GM23338 (cell line): ENCODE measurements around the gene AADAC. TPM values are rescaled to one million over a fixed set of nuclear protein-coding genes. Genes with fewer than 3 reads are reported as not detected.

Source experiments
- ATAC-seq: fragments of 200-7000 bp; cut with Tn5 transposase; 3 replicates; pipeline ENCODE4 v1.9.1; 2020
- DNase-seq: peaks from one replicate; pipeline ENCODE4 v3.0.0-alpha.2; 2015; ENCODE audit warnings: low spot score
- H2AFZ ChIP-seq: fragments of 200-600 bp; sonication (generic); 2 replicates; pipeline ENCODE4 v1.8.0; 2016; ENCODE audit warnings: antibody characterized with exemption, mild to moderate bottlenecking, moderate library complexity
- H3F3A ChIP-seq: fragments of 200-600 bp; sonication (generic); replicated peaks from 2 replicates; pipeline ENCODE4 v1.8.0; 2017; ENCODE audit warnings: antibody characterized with exemption, mixed run types, low read depth
- H3K27ac ChIP-seq: fragments of 200-600 bp; sonication (generic); 2 replicates; pipeline ENCODE4 v1.6.1; 2016; ENCODE audit warnings: low read depth
- H3K27me3 ChIP-seq: fragments of 200-600 bp; sonication (generic); 2 replicates; pipeline ENCODE4 v1.8.0; 2016; ENCODE audit warnings: mild to moderate bottlenecking, mixed run types, moderate library complexity; ENCODE audit not compliant: insufficient read depth
- H3K36me3 ChIP-seq: fragments of 200-600 bp; sonication (generic); 2 replicates; pipeline ENCODE4 v1.8.0; 2016; ENCODE audit warnings: mild to moderate bottlenecking; ENCODE audit not compliant: insufficient read depth
- H3K4me1 ChIP-seq: fragments of 200-600 bp; sonication (generic); 2 replicates; pipeline ENCODE4 v1.8.0; 2016; ENCODE audit warnings: mild to moderate bottlenecking, moderate library complexity; ENCODE audit not compliant: insufficient read depth
- H3K4me2 ChIP-seq: fragments of 200-600 bp; sonication (generic); 2 replicates; pipeline ENCODE4 v1.7.1; 2017; ENCODE audit warnings: mixed run types
- H3K4me3 ChIP-seq: fragments of 200-600 bp; sonication (generic); 2 replicates; pipeline ENCODE4 v1.6.1; 2016; ENCODE audit warnings: mixed run types
- H3K79me2 ChIP-seq: fragments of 200-600 bp; sonication (generic); replicated peaks from 2 replicates; pipeline ENCODE4 v1.8.0; 2017; ENCODE audit warnings: mild to moderate bottlenecking; ENCODE audit not compliant: insufficient read depth
- H3K9me2 ChIP-seq: fragments of 200-600 bp; sonication (generic); 2 replicates; pipeline ENCODE4 v1.8.0; 2017; ENCODE audit not compliant: insufficient read depth
- H4K20me1 ChIP-seq: fragments of 200-600 bp; sonication (generic); replicated peaks from 2 replicates; pipeline ENCODE4 v1.8.0; 2017; ENCODE audit warnings: mild to moderate bottlenecking; ENCODE audit not compliant: insufficient read depth
- H3K27ac Mint-ChIP-seq: 2 replicates; pipeline ENCODE4 v1.8.0; 2020; ENCODE audit warnings: inconsistent platforms, mild to moderate bottlenecking, moderate library complexity, mixed read lengths
- H3K27me3 Mint-ChIP-seq: 3 replicates; pipeline ENCODE4 v1.8.0; 2022; ENCODE audit warnings: low read depth, mild to moderate bottlenecking, moderate library complexity, mixed read lengths, inconsistent platforms; ENCODE audit not compliant: insufficient read depth, poor library complexity
- H3K36me3 Mint-ChIP-seq: 3 replicates; pipeline ENCODE4 v1.8.0; 2021; ENCODE audit warnings: low read depth, mild to moderate bottlenecking, inconsistent platforms, moderate library complexity, mixed read lengths
- H3K4me1 Mint-ChIP-seq: 3 replicates; pipeline ENCODE4 v1.8.0; 2020; ENCODE audit warnings: mild to moderate bottlenecking, inconsistent platforms, mixed read lengths
- H3K4me3 Mint-ChIP-seq: 3 replicates; pipeline ENCODE4 v1.8.0; 2021; ENCODE audit warnings: moderate library complexity, mild to moderate bottlenecking, inconsistent platforms, mixed read lengths
- H3K9me3 Mint-ChIP-seq: 3 replicates; pipeline ENCODE4 v1.8.0; 2020; ENCODE audit warnings: moderate library complexity, mild to moderate bottlenecking, inconsistent platforms, mixed read lengths
- CREB1 ChIP-seq: fragments of 250-450 bp; sonication (Bioruptor Pico); IDR thresholded peaks from 2 replicates; pipeline ENCODE4 v1.5.0; 2020; ENCODE audit warnings: low read depth, mild to moderate bottlenecking, moderate library complexity
- EZH2 ChIP-seq: fragments of 200-600 bp; sonication (generic); IDR thresholded peaks from one replicate; pipeline ENCODE4 v1.8.0; 2017; ENCODE audit warnings: antibody characterized with exemption, mild to moderate bottlenecking, low read depth; ENCODE audit not compliant: unreplicated experiment
- EZH2phosphoT487 ChIP-seq: fragments of 200-600 bp; sonication (generic); IDR thresholded peaks from one replicate; pipeline ENCODE4 v1.8.1; 2018; ENCODE audit warnings: antibody characterized with exemption; ENCODE audit not compliant: unreplicated experiment
- JUNB ChIP-seq: IDR thresholded peaks from one replicate; pipeline ENCODE4 v1.6.1; 2016; ENCODE audit warnings: antibody characterized with exemption; ENCODE audit not compliant: unreplicated experiment
- NANOG ChIP-seq: IDR thresholded peaks from 2 replicates; pipeline ENCODE4 v1.6.1; 2016; ENCODE audit warnings: antibody characterized with exemption, borderline replicate concordance
- POLR2AphosphoS5 ChIP-seq: IDR thresholded peaks from 2 replicates; pipeline ENCODE4 v1.6.1; 2016; ENCODE audit warnings: antibody characterized with exemption, low read depth
- REST ChIP-seq: IDR thresholded peaks from one replicate; pipeline ENCODE4 v1.6.1; 2018; ENCODE audit warnings: antibody characterized with exemption; ENCODE audit not compliant: unreplicated experiment
- STAT1 ChIP-seq: IDR thresholded peaks from one replicate; pipeline ENCODE4 v1.6.1; 2016; ENCODE audit warnings: antibody characterized with exemption; ENCODE audit not compliant: unreplicated experiment
- ZNF114 ChIP-seq: fragments of 250-450 bp; sonication (Bioruptor Pico); IDR thresholded peaks from 2 replicates; pipeline ENCODE4 v1.5.0; 2020; ENCODE audit warnings: mild to moderate bottlenecking, moderate library complexity
- ZNF331 ChIP-seq: fragments of 250-450 bp; sonication (Bioruptor Pico); IDR thresholded peaks from 2 replicates; pipeline ENCODE4 v1.5.0; 2020; ENCODE audit warnings: low read depth, mild to moderate bottlenecking, moderate library complexity
- polyA plus RNA-seq: library from polyadenylated mRNA; unstranded; fragments of >200 nt; fragmentation: Nextera tagmentation; extraction: Ambion mirVana; gene quantifications from 2 replicates; pipeline ENCODE4 v1.2.1, GENCODE V29; 2016
- total RNA-seq: library from RNA; depleted of rRNA; stranded (reverse); fragments of >200 nt; shearing (Covaris generic); gene quantifications from 2 replicates; pipeline ENCODE4 v1.2.3, GENCODE V29; 2014
- TF ChIP-seq, protein P1 (sequence below): fragments of 250-450 bp; sonication (Bioruptor Pico); IDR thresholded peaks from 2 replicates; pipeline ENCODE4 v1.5.0; 2020; ENCODE audit warnings: mild to moderate bottlenecking, moderate library complexity
- TF ChIP-seq, protein P2 (sequence below): IDR thresholded peaks from 2 replicates; pipeline ENCODE4 v1.6.1; 2016; ENCODE audit warnings: antibody characterized with exemption
- TF ChIP-seq, protein P3 (sequence below), 2 experiments: fragments of 200-600 bp in 1 of 2; sonication (generic) in 1 of 2; conservative IDR thresholded peaks; 2 replicates each; pipeline versions ENCODE4 v1.5.1 to v1.6.1; 2016 to 2017; ENCODE audit warnings: antibody characterized with exemption in 2 of 2, low read depth in 2 of 2, mild to moderate bottlenecking in 2 of 2, moderate library complexity in 1 of 2

Gene AADAC
- total and polyA plus RNA-seq, 2 experiments from 2014 or later = not detected

GRCh38 chr3:151765685-151766084, 48.2 kb upstream of the AADAC start (continued):
- TF ChIP-seq ZNF114 (CRISPR knock-in tag) = no peak

GRCh38 chr3:151766454-151766853, 47.5 kb upstream of the AADAC start:
- H3K4me1 Mint-ChIP-seq = peaks cover 7% of the 10 kb centered on the region; the same call in 1 of the 3 replicates
- H3K4me1 ChIP-seq = no peaks in the 10 kb centered on the region
- no peaks in the 10 kb centered on the region for H3K36me3 ChIP-seq
- no peak overlapping the region for H3K4me3 Mint-ChIP-seq
- no peaks in the 10 kb centered on the region for H3F3A ChIP-seq
- TF ChIP-seq STAT1 (no peak), EZH2phosphoT487 (no peak), ZNF331 (CRISPR knock-in tag) (no peak), JUNB (no peak), REST (no peak), ZNF114 (CRISPR knock-in tag) (no peak), POLR2AphosphoS5 (no peak), NANOG (no peak), CREB1 (no peak), EZH2 (no peak)
- TF ChIP-seq, protein P1, sequence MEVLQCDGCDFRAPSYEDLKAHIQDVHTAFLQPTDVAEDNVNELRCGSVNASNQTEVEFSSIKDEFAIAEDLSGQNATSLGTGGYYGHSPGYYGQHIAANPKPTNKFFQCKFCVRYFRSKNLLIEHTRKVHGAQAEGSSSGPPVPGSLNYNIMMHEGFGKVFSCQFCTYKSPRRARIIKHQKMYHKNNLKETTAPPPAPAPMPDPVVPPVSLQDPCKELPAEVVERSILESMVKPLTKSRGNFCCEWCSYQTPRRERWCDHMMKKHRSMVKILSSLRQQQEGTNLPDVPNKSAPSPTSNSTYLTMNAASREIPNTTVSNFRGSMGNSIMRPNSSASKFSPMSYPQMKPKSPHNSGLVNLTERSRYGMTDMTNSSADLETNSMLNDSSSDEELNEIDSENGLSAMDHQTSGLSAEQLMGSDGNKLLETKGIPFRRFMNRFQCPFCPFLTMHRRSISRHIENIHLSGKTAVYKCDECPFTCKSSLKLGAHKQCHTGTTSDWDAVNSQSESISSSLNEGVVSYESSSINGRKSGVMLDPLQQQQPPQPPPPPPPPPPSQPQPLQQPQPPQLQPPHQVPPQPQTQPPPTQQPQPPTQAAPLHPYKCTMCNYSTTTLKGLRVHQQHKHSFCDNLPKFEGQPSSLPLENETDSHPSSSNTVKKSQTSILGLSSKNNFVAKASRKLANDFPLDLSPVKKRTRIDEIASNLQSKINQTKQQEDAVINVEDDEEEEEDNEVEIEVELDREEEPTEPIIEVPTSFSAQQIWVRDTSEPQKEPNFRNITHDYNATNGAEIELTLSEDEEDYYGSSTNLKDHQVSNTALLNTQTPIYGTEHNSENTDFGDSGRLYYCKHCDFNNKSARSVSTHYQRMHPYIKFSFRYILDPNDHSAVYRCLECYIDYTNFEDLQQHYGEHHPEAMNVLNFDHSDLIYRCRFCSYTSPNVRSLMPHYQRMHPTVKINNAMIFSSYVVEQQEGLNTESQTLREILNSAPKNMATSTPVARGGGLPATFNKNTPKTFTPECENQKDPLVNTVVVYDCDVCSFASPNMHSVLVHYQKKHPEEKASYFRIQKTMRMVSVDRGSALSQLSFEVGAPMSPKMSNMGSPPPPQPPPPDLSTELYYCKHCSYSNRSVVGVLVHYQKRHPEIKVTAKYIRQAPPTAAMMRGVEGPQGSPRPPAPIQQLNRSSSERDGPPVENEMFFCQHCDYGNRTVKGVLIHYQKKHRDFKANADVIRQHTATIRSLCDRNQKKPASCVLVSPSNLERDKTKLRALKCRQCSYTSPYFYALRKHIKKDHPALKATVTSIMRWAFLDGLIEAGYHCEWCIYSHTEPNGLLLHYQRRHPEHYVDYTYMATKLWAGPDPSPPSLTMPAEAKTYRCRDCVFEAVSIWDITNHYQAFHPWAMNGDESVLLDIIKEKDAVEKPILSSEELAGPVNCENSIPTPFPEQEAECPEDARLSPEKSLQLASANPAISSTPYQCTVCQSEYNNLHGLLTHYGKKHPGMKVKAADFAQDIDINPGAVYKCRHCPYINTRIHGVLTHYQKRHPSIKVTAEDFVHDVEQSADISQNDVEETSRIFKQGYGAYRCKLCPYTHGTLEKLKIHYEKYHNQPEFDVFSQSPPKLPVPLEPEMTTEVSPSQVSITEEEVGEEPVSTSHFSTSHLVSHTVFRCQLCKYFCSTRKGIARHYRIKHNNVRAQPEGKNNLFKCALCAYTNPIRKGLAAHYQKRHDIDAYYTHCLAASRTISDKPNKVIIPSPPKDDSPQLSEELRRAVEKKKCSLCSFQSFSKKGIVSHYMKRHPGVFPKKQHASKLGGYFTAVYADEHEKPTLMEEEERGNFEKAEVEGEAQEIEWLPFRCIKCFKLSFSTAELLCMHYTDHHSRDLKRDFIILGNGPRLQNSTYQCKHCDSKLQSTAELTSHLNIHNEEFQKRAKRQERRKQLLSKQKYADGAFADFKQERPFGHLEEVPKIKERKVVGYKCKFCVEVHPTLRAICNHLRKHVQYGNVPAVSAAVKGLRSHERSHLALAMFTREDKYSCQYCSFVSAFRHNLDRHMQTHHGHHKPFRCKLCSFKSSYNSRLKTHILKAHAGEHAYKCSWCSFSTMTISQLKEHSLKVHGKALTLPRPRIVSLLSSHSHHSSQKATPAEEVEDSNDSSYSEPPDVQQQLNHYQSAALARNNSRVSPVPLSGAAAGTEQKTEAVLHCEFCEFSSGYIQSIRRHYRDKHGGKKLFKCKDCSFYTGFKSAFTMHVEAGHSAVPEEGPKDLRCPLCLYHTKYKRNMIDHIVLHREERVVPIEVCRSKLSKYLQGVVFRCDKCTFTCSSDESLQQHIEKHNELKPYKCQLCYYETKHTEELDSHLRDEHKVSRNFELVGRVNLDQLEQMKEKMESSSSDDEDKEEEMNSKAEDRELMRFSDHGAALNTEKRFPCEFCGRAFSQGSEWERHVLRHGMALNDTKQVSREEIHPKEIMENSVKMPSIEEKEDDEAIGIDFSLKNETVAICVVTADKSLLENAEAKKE (CRISPR knock-in tag) = no peak
- TF ChIP-seq, protein P2, sequence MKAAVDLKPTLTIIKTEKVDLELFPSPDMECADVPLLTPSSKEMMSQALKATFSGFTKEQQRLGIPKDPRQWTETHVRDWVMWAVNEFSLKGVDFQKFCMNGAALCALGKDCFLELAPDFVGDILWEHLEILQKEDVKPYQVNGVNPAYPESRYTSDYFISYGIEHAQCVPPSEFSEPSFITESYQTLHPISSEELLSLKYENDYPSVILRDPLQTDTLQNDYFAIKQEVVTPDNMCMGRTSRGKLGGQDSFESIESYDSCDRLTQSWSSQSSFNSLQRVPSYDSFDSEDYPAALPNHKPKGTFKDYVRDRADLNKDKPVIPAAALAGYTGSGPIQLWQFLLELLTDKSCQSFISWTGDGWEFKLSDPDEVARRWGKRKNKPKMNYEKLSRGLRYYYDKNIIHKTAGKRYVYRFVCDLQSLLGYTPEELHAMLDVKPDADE = no peak
- TF ChIP-seq, protein P3, sequence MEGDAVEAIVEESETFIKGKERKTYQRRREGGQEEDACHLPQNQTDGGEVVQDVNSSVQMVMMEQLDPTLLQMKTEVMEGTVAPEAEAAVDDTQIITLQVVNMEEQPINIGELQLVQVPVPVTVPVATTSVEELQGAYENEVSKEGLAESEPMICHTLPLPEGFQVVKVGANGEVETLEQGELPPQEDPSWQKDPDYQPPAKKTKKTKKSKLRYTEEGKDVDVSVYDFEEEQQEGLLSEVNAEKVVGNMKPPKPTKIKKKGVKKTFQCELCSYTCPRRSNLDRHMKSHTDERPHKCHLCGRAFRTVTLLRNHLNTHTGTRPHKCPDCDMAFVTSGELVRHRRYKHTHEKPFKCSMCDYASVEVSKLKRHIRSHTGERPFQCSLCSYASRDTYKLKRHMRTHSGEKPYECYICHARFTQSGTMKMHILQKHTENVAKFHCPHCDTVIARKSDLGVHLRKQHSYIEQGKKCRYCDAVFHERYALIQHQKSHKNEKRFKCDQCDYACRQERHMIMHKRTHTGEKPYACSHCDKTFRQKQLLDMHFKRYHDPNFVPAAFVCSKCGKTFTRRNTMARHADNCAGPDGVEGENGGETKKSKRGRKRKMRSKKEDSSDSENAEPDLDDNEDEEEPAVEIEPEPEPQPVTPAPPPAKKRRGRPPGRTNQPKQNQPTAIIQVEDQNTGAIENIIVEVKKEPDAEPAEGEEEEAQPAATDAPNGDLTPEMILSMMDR (conservative IDR thresholded peaks at IDR 0.05; ENCODE audit: low read depth in 2 of 2) = no peak
- no peak overlapping the region for H3K27ac Mint-ChIP-seq
- H3K9me3 Mint-ChIP-seq = no peaks in the 10 kb centered on the region
- H3K9me2 ChIP-seq = no peaks in the 10 kb centered on the region
- H4K20me1 ChIP-seq = no peaks in the 10 kb centered on the region
- H3K27me3 Mint-ChIP-seq = no peaks in the 10 kb centered on the region
- H3K79me2 ChIP-seq = no peaks in the 10 kb centered on the region
- no peaks in the 10 kb centered on the region for H3K36me3 Mint-ChIP-seq
- H3K4me2 ChIP-seq = no peak overlapping the region
- no peak overlapping the region for H2AFZ ChIP-seq
- H3K27ac ChIP-seq = no peak overlapping the region
- no peak for ATAC-seq
- no peak for DNase-seq
- no peaks in the 10 kb centered on the region for H3K27me3 ChIP-seq
- H3K4me3 ChIP-seq = no peak overlapping the region
